Measurements from ENCODE around the gene NDST1. TPM values are rescaled to one million over a fixed set of nuclear protein-coding genes. Genes with fewer than 3 reads are reported as not detected.

Gene NDST1
- total and polyA plus RNA-seq, 2 of the 8 experiments (the other 6 are each of a cell fraction or from before 2014, with no cell fraction given), result 27.0 to 72.0 TPM

DNA sequence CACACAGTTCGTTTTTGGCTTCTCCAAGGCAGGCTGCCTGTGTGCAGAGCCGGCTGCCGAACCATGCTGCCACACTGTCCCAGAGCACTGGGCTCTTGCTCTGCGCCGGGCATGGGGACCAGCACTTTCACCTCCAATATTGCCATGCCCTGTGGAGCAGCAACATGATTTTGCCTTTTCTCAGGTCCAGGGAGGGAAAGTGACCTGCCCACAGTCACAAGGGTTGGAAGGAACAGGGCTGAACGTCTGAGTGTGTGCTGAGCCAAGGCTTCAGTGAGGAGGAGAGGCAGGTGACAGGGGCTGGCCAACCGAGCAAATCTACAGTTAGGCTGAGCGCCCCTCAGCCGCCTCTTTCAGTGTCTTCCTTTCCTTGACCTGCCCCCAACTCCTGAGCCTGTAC, 98.5 kb downstream of the NDST1 start (continued):
- TF ChIP-seq, protein P1, sequence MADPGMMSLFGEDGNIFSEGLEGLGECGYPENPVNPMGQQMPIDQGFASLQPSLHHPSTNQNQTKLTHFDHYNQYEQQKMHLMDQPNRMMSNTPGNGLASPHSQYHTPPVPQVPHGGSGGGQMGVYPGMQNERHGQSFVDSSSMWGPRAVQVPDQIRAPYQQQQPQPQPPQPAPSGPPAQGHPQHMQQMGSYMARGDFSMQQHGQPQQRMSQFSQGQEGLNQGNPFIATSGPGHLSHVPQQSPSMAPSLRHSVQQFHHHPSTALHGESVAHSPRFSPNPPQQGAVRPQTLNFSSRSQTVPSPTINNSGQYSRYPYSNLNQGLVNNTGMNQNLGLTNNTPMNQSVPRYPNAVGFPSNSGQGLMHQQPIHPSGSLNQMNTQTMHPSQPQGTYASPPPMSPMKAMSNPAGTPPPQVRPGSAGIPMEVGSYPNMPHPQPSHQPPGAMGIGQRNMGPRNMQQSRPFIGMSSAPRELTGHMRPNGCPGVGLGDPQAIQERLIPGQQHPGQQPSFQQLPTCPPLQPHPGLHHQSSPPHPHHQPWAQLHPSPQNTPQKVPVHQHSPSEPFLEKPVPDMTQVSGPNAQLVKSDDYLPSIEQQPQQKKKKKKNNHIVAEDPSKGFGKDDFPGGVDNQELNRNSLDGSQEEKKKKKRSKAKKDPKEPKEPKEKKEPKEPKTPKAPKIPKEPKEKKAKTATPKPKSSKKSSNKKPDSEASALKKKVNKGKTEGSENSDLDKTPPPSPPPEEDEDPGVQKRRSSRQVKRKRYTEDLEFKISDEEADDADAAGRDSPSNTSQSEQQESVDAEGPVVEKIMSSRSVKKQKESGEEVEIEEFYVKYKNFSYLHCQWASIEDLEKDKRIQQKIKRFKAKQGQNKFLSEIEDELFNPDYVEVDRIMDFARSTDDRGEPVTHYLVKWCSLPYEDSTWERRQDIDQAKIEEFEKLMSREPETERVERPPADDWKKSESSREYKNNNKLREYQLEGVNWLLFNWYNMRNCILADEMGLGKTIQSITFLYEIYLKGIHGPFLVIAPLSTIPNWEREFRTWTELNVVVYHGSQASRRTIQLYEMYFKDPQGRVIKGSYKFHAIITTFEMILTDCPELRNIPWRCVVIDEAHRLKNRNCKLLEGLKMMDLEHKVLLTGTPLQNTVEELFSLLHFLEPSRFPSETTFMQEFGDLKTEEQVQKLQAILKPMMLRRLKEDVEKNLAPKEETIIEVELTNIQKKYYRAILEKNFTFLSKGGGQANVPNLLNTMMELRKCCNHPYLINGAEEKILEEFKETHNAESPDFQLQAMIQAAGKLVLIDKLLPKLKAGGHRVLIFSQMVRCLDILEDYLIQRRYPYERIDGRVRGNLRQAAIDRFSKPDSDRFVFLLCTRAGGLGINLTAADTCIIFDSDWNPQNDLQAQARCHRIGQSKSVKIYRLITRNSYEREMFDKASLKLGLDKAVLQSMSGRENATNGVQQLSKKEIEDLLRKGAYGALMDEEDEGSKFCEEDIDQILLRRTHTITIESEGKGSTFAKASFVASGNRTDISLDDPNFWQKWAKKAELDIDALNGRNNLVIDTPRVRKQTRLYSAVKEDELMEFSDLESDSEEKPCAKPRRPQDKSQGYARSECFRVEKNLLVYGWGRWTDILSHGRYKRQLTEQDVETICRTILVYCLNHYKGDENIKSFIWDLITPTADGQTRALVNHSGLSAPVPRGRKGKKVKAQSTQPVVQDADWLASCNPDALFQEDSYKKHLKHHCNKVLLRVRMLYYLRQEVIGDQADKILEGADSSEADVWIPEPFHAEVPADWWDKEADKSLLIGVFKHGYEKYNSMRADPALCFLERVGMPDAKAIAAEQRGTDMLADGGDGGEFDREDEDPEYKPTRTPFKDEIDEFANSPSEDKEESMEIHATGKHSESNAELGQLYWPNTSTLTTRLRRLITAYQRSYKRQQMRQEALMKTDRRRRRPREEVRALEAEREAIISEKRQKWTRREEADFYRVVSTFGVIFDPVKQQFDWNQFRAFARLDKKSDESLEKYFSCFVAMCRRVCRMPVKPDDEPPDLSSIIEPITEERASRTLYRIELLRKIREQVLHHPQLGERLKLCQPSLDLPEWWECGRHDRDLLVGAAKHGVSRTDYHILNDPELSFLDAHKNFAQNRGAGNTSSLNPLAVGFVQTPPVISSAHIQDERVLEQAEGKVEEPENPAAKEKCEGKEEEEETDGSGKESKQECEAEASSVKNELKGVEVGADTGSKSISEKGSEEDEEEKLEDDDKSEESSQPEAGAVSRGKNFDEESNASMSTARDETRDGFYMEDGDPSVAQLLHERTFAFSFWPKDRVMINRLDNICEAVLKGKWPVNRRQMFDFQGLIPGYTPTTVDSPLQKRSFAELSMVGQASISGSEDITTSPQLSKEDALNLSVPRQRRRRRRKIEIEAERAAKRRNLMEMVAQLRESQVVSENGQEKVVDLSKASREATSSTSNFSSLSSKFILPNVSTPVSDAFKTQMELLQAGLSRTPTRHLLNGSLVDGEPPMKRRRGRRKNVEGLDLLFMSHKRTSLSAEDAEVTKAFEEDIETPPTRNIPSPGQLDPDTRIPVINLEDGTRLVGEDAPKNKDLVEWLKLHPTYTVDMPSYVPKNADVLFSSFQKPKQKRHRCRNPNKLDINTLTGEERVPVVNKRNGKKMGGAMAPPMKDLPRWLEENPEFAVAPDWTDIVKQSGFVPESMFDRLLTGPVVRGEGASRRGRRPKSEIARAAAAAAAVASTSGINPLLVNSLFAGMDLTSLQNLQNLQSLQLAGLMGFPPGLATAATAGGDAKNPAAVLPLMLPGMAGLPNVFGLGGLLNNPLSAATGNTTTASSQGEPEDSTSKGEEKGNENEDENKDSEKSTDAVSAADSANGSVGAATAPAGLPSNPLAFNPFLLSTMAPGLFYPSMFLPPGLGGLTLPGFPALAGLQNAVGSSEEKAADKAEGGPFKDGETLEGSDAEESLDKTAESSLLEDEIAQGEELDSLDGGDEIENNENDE (IDR thresholded peaks at IDR 0.05; ENCODE audit: insufficient replicate concordance, low read length), result no peak
- TF ChIP-seq SP2 (IDR thresholded peaks at IDR 0.05; ENCODE audit: low read length), result no peak
- no peak for TF ChIP-seq CHD1 (IDR thresholded peaks at IDR 0.05; ENCODE audit: low read depth, low read length)
- no peak for TF ChIP-seq YY1 (IDR thresholded peaks at IDR 0.05; ENCODE audit: low read depth, low read length)
- no peak for TF ChIP-seq RBBP5 (IDR thresholded peaks at IDR 0.05; ENCODE audit: borderline replicate concordance, low read depth, low read length)
- no peak for TF ChIP-seq ZNF274 (IDR thresholded peaks at IDR 0.05; ENCODE audit: borderline replicate concordance, extremely low read depth, low read length)
- no peak for TF ChIP-seq BCL11A (IDR thresholded peaks at IDR 0.05; ENCODE audit: low read depth in 2 of 2, low read length in 2 of 2)
